NCI-H526 (cell line): ENCODE results near the gene SPATA13.

Source experiments
- DNase-seq, 2 experiments: peaks; one replicate each; lab custom pipeline; 2025; lab: John Stamatoyannopoulos, UW

SPATA13 gene

GRCh38 chr13:24253520-24254145, 93.1 kb downstream of the SPATA13 start:
- DNase-seq: no peak

GRCh38 chr13:24254146-24254841, 93.8 kb downstream of the SPATA13 start:
- no peak for DNase-seq

GRCh38 chr13:24257497-24257896, 97.0 kb downstream of the SPATA13 start:
- no peak for DNase-seq

- DNase-seq: no peak
Observed at GRCh38 chr13:24261566-24261965, 101.0 kb downstream of the SPATA13 start.

- no peak for DNase-seq
Observed at GRCh38 chr13:24263632-24264031, 103.1 kb downstream of the SPATA13 start.

DNA sequence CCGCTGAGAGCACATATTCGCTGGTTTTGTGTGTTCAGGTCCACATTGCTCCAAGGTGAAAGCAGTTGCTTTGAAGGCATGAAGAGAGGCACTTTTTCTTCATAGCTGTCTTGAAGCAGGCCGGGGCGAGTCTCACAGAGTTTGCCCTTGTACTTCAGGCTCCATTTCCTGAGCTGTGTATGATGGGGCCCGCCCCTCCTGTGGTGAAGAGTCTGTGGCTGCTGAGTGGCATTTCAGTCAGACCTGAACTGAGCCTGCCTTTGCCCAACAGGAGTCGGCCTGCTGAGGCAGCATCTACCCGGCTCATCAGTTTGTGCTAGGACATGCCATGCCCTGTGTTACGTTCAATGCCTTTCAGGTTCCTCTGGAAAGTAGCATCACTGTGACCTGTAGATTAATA, 104.5 kb downstream of the SPATA13 start:
- no peak for DNase-seq

DNA sequence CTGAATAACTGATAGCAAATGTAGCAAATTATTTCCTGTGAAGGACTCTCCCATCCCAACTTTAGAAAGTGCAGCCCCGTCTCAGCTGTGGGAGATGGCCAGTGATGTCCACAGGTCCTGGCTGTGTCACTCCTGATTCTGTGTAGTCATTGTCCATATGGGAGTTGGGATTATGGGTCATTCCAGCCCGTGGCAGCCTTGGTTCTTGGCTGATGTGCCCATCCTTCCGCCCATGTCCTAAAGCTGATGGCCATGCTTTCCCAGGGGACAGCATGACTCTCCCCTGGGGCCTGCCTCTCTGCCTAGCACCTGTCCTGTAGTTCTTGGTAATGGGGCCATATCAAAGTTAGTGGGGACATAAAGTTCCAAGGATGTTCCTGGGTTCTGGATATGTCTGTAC, 104.9 kb downstream of the SPATA13 start:
- DNase-seq: no peak

- no peak for DNase-seq
Observed at GRCh38 chr13:24267274-24267673, 106.8 kb downstream of the SPATA13 start.

- no peak for DNase-seq
Observed at GRCh38 chr13:24267801-24268200, 107.3 kb downstream of the SPATA13 start.

DNA sequence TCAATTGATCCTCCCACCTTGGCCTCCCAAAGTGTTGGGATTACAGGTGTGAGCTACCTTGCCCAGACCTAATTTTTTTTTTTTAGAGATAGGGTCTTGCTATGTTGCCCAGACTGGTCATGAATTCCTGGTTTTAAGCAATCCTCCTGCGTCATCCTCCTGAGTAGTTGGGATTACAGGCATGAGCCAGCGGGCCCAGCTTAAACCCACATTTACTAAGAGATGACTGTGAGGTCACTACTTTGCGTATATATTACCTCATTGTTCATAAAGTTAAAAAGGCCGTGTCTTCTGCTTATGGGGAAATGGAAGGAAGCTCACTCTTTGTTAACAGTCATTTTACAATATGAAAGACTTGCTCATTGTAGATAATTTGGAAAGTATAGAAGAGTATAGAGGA, 109.3 kb downstream of the SPATA13 start:
- DNase-seq: no peak

GRCh38 chr13:24270639-24271141, 110.2 kb downstream of the SPATA13 start:
- DNase-seq: no peak

DNA sequence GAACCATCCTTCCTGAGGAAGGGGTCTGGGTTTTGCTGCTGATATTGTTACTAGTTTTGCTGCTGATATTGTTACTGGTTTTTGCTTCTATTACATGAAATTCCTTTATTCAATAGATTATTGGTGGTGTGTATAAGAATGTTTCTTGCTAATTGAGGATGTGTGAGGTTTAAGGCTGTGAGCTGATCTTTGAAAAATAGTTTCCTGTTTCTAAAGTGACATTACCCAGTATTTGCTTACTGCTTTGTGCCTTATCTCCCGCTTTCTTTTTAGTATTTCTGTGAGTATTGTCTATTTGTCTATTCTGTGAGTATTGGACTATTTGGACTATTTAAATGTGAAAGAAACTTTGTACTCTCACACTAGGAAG, 110.7 kb downstream of the SPATA13 start:
- DNase-seq: no peak

DNA sequence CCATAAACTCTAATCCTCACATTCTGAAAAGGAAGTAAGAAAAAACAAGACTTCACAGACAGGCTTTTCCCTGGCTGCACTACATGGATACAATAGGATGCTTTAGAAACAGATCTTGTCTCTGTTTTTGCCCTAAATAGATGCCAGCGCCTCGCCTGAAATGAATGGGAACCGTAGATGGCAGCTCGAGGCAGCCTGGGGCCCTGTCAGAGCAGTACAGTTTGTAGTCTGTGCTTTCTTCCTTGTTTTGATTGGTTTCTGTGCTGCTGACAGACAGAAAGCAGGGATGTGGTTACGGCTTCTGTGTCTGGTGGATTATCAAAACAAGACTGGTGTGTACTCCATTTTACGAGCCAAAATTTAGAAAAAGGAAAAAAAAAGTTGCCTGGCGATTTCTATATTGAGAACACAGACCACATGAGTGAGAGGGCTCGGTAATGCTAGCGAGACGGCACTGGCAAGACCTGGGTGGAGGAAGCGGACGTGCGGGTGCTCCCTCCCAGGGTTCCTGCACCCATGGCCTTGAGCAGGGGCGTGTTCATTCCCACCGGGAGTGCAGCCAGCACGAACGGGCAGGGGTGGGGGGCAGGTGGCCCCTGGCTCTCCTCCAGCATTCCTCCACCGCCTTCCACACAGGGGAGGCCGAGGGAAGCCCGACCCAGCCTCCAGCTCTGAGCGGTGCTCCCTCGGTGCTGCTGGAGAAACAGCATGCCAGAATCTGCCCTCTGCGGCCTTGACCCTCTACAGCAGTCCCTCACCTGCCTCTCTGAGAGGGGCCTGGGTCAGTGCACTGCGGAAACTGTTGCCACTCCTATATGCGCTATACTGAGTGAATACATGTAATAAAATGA, 111.3 kb downstream of the SPATA13 start:
- DNase-seq: no peak

DNA sequence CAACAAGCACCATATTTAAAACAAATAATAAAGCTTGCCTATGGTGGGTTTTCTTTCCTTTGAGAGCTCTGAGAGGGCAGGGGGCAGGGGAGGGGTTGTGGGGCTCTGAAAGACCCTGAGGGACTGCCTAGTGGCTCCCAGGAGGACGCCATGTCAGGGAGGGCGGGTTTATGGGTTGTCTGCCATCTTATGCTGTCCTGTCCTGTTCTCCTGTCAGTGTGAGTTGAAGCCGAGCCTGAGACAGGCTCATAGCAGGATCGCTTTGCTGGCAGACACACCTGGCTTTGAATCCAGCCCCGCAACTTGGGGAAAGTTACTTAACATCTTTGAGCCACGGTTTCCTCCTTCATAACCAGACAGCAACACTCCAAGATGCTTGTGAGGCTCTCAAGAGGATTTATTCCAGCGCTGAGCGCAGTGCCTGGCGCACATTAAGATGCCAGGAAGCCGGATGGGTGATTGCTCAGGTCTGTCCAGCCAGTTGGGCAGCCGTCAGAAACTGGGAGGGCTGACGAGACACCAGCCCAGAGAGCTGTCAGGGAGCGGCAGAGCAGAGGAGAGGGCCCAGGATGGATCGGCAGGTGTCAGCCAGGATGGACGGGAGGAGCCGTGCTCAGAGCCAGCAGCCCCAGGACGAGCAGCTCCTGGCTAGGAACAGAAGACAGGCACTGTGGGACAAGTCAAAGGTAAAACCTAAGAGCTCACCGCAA, 112.1 kb downstream of the SPATA13 start:
- no peak for DNase-seq

- DNase-seq: no peak
Observed at GRCh38 chr13:24273926-24274325, 113.4 kb downstream of the SPATA13 start.

DNA sequence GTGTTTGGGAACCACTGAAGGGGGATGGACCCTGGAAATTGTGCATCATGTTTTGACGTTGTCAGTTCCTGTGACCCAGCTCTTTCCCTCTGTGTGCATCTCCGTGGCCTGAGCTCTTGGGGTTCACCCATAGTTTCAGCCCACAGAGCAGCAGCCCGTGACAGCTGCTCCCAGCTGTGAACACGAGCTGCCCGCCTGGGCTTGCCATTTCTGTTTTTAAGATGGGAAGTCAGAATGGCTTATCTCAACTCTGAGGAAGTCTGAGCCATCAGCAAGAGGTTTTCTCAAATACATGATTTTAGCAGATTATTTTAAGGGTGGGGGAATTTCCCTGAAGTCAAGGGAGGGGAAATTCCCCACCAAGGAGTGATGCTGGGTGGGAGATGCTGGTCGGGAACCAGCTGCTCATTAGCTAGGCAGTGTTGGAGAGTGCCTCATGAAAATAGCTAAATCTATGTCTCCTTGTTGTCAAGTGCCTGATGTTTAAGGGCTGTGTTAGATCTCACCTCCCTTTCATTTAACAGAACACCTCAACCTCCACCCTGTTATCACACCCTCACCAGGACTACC, 114.0 kb downstream of the SPATA13 start:
- no peak for DNase-seq

DNA sequence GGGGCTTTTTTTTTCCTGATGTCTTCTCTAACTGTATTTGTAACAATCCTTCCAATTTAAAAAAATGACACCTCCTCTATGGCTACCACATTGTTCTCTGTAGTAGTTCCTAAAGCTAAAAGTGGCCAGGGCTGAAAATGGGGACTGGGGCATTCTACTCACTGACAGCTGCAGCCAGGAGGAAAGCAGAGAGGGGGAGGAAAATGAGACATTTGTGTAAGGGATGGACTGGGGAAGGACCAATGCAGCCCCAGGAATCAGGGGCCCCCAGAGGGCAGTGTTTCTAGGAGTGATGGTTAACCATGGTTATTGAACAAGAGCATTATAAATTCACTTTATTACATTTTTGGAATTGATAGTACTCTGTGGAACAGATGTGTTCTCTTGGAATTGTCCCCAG, 114.5 kb downstream of the SPATA13 start:
- no peak for DNase-seq

- no peak for DNase-seq
Observed at GRCh38 chr13:24276306-24276705, 115.8 kb downstream of the SPATA13 start.

- DNase-seq: no peak
Observed at GRCh38 chr13:24276861-24277260, 116.3 kb downstream of the SPATA13 start.

DNA sequence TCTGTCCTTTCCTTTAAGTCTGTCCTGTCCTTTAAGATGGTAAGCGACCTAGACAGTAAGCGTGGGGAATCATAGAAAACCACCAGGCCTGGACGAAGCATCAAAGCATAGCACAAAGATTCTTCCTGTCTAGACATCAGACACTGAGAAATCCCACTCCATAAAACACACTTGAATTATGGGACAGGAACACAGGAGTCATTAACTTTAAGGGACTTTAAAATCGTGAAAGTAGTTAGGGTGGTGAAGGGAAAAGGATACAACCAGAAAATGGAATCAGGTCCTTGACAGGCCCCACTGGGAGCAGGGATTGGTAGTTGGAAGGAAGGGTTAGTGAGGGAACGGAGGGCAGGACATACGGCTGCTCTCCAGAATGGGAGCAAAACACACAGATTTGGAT, 117.2 kb downstream of the SPATA13 start:
- no peak for DNase-seq

DNA sequence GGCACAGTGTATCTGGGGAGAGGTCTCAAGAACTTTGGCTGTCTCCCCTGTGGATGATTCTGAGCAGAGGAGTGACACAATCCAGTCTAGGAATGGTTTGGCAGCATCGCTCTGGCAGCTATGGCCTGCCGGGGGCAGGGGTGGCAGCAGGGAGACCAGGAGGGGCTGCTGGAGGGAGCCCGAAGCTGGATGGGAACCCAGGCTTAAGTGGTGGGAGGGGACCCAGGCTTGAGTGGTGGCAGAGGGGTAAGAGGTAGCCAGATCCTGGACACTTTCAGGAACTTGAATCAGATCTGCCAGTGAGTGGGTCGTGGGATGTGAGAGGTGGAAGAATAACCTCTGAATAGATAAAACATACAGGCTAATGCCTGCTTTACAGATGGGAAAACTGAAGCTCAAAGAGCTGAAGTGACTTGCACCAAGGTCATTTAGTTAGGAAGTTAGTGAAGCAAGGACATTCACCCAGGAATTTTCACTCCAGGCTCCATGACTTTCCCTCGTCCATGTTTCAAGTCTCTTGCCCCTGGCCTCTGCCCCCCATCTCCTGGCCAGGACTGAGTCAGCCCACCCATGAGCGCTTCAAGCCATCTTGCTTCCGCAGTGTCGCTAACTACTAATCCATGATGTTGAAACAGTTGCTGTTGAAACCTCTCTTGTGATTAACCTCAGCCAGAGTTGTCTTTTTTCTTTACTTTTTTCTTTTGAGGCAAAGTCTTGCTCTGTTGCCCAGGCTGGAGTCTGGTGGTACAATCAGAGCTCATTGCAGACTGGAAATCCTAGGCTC, 119.0 kb downstream of the SPATA13 start:
- no peak for DNase-seq
